HG03064 (cell line): ENCODE data around the gene CFAP100.

Experiments
- ATAC-seq: cut with Tn5 transposase; IDR thresholded peaks from one replicate; pipeline ENCODE4 v1.9.1; 2021; ENCODE audit warnings: low read depth; ENCODE audit not compliant: unreplicated experiment

The CFAP100 gene

DNA sequence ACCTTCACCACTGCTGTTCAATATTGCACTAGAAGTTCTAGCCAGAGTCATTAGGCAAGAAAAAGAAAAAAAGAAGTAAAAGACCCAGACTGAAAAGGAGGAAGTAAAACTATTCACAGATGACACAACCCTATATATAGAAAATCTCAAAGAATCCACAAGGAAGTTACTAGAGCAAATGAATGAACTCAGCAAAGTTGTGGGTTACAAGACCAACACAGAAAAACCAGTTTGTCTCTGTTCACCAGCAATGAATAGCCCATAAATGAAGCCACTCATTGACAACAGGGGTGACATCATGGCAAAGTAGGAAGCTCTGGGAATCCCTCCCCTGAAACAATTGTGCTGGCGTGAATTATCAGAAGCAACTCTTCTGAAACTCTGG is 4.6 kb downstream of the CFAP100 start:
- ATAC-seq = no peak

DNA sequence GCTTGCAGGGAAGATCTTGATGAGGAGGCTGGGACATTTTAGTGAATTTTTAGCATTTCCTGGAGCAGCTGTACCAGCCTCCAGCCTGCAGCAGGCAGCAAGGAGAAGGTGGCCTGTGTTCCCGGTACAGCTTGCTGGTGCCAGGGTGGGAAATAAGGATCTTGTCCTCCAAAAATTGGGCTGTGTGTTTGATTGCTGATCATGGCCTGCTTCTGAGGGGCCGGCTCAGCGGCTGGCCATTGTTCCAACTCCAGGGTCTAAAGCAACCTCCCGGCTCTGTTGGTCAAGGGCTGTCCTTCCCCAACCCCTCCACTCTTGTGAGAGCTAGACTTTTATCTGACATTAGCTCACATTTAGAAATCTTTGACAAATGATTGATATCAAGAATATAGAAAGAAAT is 5.0 kb downstream of the CFAP100 start:
- ATAC-seq = no peak

DNA sequence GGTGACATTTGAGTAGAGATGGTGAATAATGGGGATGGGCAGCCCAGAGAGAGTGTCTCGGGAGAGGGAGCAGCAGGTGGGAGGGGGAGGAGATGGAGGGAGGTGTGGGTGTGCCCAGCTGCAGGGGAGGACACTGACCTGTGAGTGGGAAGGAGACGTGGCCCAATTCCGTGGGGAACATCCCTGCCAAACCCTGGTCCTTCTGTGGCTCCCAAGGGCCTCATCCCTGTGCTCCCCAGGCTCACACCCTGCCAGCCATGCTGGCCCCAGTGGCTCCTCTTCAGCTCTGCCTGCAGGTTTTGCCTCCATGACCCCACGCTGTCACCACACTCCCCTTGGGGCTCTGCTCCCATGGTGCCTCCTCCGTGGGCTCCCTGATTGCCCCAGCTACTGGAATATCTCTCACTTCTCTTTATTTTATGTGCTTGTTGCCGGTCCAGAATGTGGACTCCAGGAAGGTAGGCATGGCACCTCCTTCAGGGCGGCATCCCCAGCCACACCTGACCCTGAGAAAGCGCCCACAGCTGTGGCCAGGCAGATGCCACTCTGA is 7.0 kb downstream of the CFAP100 start:
- ATAC-seq = no peak

DNA sequence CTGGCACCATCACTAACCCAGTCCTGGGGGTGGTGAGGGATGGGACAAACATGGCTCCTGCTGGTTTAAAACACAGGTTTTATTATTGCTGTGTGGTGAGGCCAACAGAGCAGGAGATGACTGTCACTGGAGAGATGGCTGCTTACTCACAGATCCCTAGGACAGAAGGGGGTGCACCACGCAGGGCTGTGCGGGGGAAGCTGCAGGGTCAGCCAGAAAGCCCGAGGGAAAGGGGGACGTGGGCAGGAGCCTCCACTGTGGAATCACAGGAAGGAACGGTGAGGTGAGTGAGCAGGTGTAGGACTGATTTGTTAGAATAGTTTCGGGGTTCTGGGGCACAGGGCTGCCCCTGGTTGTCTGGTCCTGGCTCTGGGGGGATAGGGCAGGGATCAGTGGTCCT is 7.5 kb downstream of the CFAP100 start:
- no peak for ATAC-seq

DNA sequence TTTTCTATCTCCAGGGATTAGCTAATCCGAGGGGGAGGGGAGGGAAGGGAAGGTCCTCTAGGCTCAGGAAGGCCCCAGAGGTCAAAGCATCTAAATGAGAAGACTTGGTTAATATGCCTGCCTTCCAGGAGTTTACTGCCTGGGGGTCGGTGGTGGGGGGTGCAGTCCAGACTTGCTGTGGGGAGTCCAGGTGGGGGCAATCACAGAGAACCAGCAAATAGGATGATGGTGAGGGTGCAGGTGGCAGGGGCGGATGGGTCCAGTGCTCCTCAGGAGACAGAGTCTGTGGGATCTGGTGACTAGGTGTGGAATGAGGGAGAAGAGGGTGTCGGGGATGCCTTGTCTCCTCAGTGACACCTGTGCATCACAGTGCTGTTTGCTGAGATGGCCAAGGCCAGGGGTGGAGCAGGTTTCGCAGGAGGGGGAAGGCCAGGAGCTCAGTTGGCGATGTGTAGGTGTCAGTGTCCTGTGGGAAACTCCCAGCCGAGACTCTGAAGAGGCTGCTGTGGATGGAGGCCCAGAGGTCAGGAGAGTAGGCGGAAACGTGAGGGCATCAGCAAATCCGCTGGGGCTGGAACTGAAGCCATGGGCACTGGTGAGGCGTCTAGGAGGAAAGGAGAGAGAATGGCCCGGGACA is 8.1 kb downstream of the CFAP100 start:
- no peak for ATAC-seq

DNA sequence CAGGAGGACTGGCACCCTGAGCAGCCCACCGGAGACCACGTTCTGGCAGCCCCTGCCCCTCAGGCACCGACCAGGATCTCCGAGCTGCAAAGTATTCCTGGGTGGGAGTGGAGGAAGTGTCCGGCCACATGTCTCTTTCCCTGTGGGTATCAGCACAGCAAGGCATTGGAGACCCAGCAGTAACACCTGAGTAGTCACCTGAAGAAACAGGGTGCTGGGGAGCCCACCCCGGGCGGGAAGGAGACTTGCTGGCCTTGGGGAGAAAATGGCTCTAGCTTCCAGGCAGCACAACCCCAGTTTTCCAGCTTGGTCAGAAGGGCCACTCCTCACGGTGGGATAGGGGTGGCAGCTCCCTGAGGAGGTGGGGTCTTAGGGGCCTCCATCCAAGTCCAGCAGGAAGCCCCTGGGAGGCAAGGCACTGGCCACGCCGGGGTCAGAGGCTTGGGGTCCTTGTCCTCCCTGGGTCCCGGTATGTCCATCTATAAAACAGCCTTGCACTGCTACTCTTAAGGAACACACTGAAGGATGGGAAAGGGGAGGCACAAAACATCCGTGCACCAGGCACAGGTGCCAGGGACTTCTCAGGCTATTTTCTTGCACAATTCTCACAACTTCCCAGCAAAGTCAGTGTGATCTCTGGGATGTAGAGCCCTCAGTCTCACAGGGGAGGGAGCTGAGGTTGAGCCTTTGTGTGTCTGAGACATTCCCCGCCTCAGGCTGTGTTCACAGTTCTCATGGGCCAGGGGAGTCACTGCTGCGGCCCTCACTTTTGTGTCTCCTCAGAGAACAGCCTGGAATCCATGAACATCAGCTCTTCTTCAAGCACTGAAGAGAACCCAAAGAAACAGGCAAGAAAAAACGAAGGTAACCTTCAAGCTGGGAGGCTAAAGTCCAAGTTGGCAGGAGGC is 11.9 kb downstream of the CFAP100 start:
- no peak for ATAC-seq

DNA sequence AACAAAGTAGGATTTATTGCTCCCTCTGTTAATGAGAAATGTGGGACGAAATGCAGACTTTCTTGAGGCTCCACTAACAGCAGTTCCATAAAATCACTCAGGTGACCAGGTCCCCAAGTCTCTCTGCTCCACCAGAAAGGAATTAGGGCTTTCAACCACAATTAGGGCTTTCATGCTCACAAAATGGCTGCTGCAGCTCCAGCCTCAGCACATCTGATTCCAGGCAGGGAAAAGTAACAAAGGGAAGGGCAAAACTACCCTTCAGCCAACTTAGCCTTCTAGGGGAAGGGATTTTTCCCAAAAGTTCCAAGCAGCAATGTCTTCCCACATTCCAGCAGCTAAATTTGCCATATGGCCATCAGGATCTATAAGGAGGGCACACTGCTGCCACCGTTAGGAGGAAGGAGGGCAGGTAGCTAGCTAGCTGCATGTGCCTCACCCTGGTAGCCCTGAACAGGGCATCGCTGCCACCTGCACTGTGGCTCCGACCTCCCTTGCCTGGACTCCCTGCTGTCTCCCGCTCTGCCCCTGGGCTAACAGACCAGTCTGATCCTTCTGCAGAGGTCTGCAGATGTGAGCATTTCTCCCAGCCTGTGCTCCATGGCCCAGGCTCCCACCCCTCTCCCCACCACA is 12.8 kb downstream of the CFAP100 start:
- ATAC-seq = no peak

DNA sequence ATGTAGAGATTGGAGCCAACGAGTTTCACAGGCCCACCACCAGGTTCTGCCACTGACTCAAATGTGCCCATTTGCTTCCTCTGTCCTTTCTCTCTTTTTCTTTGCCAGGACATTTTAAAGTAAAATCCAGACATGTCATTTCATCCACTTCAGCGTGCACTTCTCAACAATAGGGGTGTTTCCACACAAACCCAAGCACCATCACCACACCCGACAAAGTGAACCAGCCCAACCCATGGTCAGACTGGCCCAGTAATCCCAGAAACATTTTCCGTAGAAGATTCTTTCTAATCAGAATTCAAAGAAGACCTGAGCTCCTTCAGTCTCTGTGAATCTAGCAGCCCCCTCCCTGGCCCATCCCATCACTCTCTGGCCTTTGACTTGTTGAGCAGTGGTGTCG is 13.4 kb downstream of the CFAP100 start:
- no peak for ATAC-seq

DNA sequence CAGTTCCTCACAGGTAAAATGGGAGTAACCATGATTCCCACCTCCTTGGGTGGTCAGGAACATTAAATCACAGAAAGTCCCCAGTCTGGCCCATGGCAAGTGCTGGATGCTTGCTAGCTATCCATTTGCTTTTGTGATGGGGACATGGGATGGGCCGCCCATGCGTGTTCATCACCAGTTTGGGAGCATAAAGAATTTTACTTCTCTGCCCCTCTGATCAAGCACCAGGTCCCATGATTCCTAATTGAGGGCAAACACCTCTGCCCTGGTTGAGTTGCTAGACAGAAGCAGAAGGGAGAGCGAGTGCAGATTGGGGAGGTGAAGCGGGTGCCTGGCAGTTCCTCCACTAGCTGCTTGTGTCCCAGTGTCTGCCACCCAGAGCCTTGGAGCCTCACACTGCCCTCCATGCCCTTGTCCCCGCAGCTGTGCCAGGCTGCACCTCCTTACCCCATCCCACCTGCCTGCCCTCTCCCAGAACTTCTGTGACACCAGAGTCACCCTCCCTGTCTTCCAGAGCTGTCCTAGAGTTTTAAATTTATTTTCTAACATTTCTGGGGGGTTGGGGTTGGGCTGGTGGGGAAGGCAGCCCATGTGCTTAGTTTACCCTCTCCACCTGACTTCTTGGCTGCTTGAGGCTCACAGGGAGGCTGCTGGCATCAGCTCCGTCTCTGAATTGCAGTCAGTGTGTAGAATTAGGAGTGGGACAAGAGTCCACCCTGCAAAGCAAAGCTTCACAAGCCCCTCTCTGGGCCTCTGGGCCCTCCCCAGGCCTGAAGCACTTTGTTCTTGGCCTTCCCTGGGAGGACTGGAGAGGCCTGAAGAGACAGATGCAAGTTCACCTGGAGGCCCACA is 18.4 kb downstream of the CFAP100 start:
- ATAC-seq = no peak

DNA sequence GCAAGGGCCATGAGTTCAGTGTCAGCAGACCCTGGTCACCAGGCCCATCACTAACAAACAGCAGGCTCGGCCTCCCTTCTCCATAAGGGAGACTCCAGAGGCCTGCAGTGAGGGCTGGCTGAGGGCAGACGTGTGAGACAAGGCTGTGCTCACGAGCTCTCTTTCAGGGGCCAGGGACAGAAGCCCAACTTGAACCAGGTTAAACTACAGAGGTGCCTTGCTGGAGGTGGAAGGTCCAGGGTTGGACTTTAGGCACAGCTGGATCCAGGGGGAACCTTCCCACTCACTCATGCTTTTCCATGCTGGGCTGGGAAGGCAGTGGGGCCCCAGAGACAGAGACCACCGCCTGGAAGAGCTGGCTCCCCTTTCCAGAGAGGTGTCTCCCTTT is 19.0 kb downstream of the CFAP100 start:
- no peak for ATAC-seq

DNA sequence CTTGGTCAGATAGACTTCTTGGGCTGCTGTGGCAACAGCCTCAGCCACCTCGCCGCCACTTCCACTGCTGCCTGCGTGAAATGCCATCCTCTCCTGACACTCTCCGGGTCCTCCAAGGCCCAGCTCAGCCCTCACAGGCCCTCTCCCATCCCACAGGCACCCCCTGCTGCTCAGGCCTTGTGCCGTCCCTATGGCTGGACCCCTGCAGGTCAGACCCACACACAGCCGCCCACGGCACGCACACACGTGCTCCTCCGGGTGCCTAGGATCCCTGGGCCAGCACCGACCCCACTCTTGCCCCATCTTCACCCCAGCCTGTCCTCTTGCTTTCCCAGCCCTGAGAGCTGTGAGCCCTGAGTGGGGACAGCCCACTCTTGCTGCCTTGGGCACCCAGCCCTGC is 19.7 kb downstream of the CFAP100 start:
- no peak for ATAC-seq

DNA sequence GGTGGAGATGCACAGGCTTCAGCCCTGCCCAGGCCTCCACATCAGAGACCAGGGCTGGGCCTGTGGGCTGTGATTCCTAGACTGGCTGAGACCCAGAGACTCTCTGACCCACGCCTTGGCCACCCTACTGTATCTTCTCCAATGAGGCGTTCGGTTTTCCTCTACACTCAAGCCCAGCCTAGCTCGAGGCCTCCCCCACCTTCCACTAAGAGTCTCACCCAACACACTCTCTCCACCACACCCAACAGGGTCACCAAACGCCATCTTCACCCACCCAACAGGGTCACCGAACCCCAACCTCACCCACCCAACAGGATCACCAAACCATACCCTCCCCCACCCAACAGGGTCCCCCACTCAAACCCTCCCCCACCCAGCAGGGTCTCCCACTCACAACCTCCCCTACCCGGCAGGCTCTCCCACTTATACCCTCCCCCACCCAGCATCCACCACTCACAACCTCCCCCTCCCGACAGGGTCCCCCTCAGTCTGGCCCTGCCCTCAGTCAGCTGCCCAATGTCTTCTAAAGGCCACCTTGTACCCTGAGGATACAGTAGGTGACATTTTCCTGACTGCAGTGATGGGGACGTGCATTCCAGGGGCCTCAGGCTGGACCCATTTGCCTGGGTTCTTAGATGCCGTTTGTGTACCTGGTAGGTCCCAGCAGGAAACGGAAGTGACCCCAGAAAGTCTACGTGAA is 20.4 kb downstream of the CFAP100 start:
- ATAC-seq = no peak

DNA sequence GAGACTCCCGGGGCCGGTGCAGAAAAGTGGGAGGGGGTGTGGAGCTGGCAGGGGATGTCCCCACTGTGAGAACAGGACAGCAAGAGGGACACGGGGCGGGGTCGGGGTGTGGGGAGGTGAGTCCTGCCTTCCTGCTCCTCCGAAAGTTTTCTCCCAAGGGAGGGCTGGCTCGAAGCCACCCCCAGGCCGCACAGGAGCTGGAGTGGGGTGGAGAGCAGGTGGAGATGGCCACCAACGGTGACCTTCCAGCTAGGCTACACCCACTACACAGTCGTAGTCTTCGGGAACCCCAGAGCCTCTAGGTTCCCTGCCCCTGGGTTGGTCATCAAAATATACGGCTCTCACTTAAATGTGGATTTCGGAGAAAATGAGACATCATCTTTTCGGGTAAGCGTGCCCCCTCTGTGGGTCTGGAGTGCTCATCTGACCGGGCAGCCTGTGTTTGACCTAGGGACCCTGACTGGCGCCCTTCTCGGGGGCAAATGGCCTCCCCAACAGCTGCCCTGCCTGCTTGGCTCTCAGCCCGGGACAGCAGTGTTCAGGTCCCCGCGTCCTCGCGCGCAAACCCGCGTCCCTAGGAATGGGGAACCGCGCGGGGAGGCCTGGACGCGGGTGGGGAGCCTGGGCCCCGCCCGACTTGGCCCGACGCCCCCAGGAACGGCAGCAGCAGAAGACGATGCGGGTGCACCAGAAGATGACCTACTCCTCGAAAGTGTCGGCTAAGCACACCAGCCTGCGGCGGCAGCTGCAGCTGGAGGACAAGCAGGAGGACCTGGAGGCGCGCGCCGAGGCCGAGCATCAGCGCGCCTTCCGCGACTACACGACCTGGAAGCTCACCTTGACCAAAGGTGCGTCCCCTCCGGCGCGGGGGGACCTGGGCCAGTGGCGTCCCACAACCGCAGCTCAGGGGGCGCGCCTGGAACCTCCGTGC is 21.2 kb downstream of the CFAP100 start:
- ATAC-seq = no peak

DNA sequence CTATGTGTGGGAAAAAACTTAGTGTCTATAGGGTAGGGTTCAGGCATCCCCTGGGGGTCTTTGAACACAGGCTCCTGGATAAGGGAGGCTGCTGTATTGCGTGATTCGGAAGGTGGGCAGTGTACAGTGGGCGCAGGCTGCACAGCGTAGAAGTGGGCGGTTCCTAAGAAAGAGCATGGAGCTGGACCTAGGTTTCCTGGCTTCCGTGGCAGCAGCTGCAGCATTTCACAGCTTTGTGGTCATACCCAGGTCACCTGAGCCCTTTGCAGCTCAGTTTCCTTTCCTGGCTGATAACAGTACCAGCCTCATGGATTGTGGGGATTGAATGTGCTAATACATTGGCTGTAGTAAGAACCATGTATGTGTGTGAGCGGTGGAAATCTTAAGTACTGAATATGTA is 22.2 kb downstream of the CFAP100 start:
- ATAC-seq = no peak

DNA sequence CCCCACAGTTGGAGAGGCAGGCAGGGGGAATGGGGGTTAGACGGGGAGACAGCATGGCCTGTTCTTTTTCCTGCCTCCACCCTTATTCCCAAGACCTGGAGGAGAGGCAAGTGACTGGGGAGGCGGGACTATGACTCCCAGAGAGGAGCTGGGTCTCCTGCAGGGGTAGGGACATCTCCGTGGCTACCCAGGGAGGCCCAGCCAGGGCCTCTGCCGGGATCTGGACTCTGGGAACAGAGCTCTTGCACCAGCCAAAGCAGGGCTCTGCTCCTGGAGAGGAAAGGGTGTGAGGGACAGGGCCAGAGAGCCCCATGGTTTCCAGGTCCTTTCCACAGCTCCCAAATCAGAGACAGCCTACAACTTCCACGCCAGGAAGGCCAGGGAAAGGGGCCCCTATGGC is 22.8 kb downstream of the CFAP100 start:
- ATAC-seq = no peak

DNA sequence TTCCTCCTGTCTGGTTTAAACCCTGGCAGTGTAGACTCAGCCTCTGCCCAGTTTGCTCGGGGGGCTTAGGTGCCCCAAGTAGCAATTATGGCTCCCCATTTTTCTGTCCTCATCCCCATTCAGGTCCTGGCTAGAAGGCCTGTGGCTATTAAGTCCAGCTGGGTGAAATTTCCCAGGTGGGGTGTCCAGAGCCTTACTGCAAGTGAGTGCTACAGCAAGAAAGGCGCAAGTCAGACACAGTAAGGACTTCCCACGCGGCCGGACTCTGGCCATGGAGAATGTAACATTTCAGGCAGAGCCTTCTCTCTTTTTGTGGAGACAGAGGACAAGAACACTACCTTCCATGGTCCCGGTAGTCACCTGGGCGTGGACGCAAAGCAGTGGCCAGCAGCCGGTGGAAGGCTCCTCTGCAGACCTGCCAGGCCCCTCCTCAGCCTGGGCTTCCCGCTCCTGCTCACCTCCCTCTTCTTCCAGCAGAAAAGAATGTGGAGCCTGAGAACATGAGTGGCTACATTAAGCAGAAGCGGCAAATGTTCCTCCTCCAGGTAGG is 23.3 kb downstream of the CFAP100 start:
- no peak for ATAC-seq

DNA sequence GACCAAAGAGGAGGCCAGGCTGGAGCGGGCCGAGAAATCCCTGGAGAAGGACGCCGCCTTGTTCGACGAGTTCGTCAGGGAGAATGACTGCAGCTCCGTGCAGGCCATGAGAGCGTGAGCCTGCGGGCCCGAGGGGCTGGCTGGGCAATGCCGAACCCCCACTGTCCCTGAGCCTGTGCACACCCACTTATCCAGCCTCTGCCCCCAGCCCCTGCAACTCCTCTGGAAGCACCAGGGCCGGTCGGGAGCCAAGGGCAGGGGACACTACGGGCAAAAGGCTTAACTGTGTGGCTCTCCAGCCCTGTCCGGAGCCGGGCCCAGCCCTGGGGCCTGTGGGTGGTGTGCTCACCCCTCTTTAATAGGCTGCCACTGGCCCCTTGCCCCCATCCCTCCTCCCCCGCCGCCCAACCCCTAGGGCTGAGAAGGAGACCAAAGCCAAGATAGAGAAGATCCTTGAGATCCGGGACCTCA is 24.0 kb downstream of the CFAP100 start:
- ATAC-seq = no peak

DNA sequence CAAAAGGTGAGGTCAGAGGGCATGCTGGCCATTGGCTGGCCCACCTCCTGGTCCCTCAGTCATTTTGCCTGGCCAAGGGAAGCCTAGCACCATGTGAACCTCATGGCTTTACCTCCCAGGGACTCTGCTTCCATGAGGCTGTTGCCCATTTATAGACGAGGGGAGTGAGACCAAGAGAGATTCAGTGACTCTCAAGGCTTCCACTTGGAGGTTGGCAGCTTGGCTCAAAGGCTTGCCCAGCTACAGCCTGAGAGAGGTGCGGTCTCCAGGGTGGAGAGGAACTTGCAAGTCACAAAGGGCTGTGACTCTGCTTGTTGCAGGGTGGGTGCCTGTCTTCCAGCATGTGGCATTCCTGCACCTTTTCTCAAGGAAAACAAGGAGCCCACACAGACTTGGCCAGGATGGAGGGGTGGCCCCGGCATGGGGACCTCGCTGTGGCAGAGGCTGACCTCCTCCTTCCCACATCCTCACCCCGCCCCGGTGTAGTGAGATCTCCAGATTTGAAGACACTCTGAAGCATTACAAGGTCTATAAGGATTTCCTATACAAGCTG is 24.5 kb downstream of the CFAP100 start:
- no peak for ATAC-seq
